GM19468 (cell line): ENCODE measurements around the gene PLEKHA5.

Experiments
- ATAC-seq: cut with Tn5 transposase; IDR thresholded peaks from one replicate; pipeline ENCODE4 v1.9.1; 2021; ENCODE audit warnings: mild to moderate bottlenecking, moderate library complexity, moderate number of reproducible peaks; ENCODE audit not compliant: unreplicated experiment; ENCODE audit errors: extremely low read depth

The PLEKHA5 gene

GRCh38 chr12:19196959-19197630 is 67.6 kb downstream of the PLEKHA5 start:
- no peak for ATAC-seq

- ATAC-seq: no peak
Measured at GRCh38 chr12:19198272-19198671, 68.7 kb downstream of the PLEKHA5 start.

- no peak for ATAC-seq
Measured at GRCh38 chr12:19199332-19199731, 69.8 kb downstream of the PLEKHA5 start.

GRCh38 chr12:19200261-19200660 is 70.7 kb downstream of the PLEKHA5 start:
- no peak for ATAC-seq

GRCh38 chr12:19201661-19202060 is 72.1 kb downstream of the PLEKHA5 start:
- no peak for ATAC-seq

- ATAC-seq: no peak
Measured at GRCh38 chr12:19203013-19203412, 73.5 kb downstream of the PLEKHA5 start.

GRCh38 chr12:19203539-19204506 is 74.3 kb downstream of the PLEKHA5 start:
- ATAC-seq: no peak

GRCh38 chr12:19205120-19205519 is 75.6 kb downstream of the PLEKHA5 start:
- ATAC-seq: no peak

- no peak for ATAC-seq
Measured at GRCh38 chr12:19206493-19207077, 77.1 kb downstream of the PLEKHA5 start.

GRCh38 chr12:19208456-19208855 is 78.9 kb downstream of the PLEKHA5 start:
- ATAC-seq: no peak

GRCh38 chr12:19209661-19210060 is 80.1 kb downstream of the PLEKHA5 start:
- ATAC-seq: no peak

GRCh38 chr12:19211802-19212201 is 82.3 kb downstream of the PLEKHA5 start:
- ATAC-seq: no peak

- ATAC-seq: no peak
Measured at GRCh38 chr12:19212245-19212644, 82.7 kb downstream of the PLEKHA5 start.

GRCh38 chr12:19214020-19214419 is 84.5 kb downstream of the PLEKHA5 start:
- no peak for ATAC-seq

- ATAC-seq: no peak
Measured at GRCh38 chr12:19215115-19215514, 85.6 kb downstream of the PLEKHA5 start.

GRCh38 chr12:19217446-19217845 is 87.9 kb downstream of the PLEKHA5 start:
- no peak for ATAC-seq

- no peak for ATAC-seq
Measured at GRCh38 chr12:19220205-19220604, 90.7 kb downstream of the PLEKHA5 start.

GRCh38 chr12:19220852-19221466 is 91.4 kb downstream of the PLEKHA5 start:
- no peak for ATAC-seq

GRCh38 chr12:19222558-19222957 is 93.0 kb downstream of the PLEKHA5 start:
- no peak for ATAC-seq

GRCh38 chr12:19223018-19223417 is 93.5 kb downstream of the PLEKHA5 start:
- ATAC-seq: no peak

GRCh38 chr12:19223695-19224094 is 94.2 kb downstream of the PLEKHA5 start:
- no peak for ATAC-seq
